ENCODE measurements around the gene TANC2. TPM values are rescaled to one million over a fixed set of nuclear protein-coding genes. Genes with fewer than 3 reads are reported as not detected.

Gene TANC2
- total and polyA plus RNA-seq, 2 of the 8 experiments (the other 6 are each of a cell fraction or from before 2014, with no cell fraction given) = 5.7 to 21.9 TPM

DNA sequence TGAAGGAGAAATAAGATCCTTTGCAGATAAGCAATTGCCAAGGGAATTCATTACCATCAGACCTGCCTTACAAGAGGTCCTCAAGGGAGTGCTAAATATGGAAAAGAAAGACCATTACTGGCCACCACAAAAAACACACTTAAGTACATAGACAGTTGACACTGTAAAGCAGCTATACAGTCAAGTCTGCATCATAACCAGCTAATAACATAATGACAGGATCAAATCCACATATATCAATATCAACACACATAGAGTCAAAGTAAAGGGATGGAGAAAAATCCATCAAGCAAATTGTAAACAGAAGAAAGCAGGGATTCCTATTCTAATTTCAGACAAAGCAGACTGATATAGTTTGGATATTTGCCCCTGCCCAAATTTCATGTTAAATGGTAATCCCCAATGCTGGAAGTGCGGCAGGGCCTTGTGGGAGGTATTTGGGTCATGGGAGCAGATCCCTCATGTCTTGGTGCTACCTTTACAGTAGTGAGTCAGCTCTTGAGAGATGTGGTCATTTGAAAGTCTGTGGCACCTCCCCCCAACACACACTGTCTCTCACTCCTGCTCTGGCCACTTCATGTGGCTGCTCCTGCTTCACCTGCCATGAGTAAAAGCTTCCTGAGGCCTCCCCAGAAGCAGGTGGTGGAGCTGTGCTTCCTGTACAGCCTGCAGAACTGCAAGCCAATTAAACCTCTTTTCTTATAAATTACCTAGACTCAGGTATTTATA, 32.8 kb downstream of the TANC2 start:
- Histone ChIP-seq H3K4me3 (ENCODE audit: extremely low read depth in 1 of 4, insufficient read depth in 2 of 4, low read depth in 3 of 4, low read length in 4 of 4) (no peak overlapping the region), H3K27ac (ENCODE audit: low read depth, low read length) (no peak overlapping the region), H4K91ac (replicated peaks; ENCODE audit: insufficient read length, low read length) (no peak overlapping the region), H3K4me2 (ENCODE audit: insufficient read depth in 1 of 2, low read depth in 2 of 2, low read length in 2 of 2) (no peak overlapping the region), H3K23ac (ENCODE audit: insufficient read length) (no peak overlapping the region), H3K36me3 (ENCODE audit: control insufficient read depth in 2 of 4, insufficient read depth in 4 of 4, low read length in 3 of 4) (no peaks in the 10 kb centered on the region), H3K18ac (ENCODE audit: extremely low read depth, low read length) (no peak overlapping the region), H3K56ac (replicated peaks; ENCODE audit: insufficient read length, low read depth, low read length) (no peak overlapping the region), H4K8ac (ENCODE audit: extremely low read depth, insufficient read depth, low read length) (no peak overlapping the region), H2AFZ (ENCODE audit: low read length) (no peak overlapping the region), H4K20me1 (replicated peaks in 1 of 2; ENCODE audit: control insufficient read depth in 1 of 2, insufficient read depth in 2 of 2, low read length in 2 of 2) (peaks cover 0 to 2% of the 10 kb centered on the region in 2 experiments), H2BK15ac (ENCODE audit: low read length) (no peak overlapping the region), H3K23me2 (ENCODE audit: low read depth, low read length) (no peaks in the 10 kb centered on the region), H3K79me2 (ENCODE audit: control insufficient read depth in 1 of 2, insufficient read depth in 2 of 2, low read length in 2 of 2) (0 out of 4 replicates have a peak, but pooled peaks cover 0 to 2% of the 10 kb centered on the region in 2 experiments), H2BK20ac (ENCODE audit: low read length) (no peak overlapping the region), H3K14ac (ENCODE audit: insufficient read length) (no peak overlapping the region), H3K4ac (replicated peaks; ENCODE audit: insufficient read length, low read depth, low read length) (no peak overlapping the region), H3K9ac (replicated peaks in 1 of 4; ENCODE audit: extremely low read depth in 1 of 4, low read depth in 3 of 4, low read length in 3 of 4) (no peak overlapping the region), H3K4me1 (replicated peaks in 1 of 4; ENCODE audit: control insufficient read depth in 3 of 4, insufficient read depth in 4 of 4, low read length in 3 of 4) (no peaks in the 10 kb centered on the region), H2BK5ac (ENCODE audit: low read depth, low read length) (no peak overlapping the region), H3K27me3 (replicated peaks in 1 of 4; ENCODE audit: control insufficient read depth in 3 of 4, extremely low read depth in 1 of 4, insufficient read depth in 3 of 4, low read length in 3 of 4) (no peaks in the 10 kb centered on the region), H3K9me3 (ENCODE audit: insufficient read depth in 2 of 2, low read depth in 1 of 2, low read length in 1 of 2) (no peaks in the 10 kb centered on the region), H2BK120ac (replicated peaks; ENCODE audit: low read depth, low read length) (no peak overlapping the region), H4K5ac (ENCODE audit: insufficient read length, low read depth, low read length) (no peak overlapping the region), H2BK12ac (ENCODE audit: low read depth, low read length) (no peak overlapping the region), H3K79me1 (ENCODE audit: low read depth, low read length) (no peaks in the 10 kb centered on the region; the same call in 1 of the 2 replicates), H2AK5ac (ENCODE audit: low read depth, low read length) (no peak overlapping the region)
- ChIA-PET POLR2A (ENCODE audit: partially characterized antibody) (no interaction called here), CTCF (ENCODE audit: partially characterized antibody) (interaction anchor here (1.5 to 7.6 kb wide), 3 partner anchors 11 to 103 kb away, joined by 3 to 59 read pairs (median 3); no protein-coding TSS in a partner anchor)
- DNase-seq (ENCODE audit: low read depth in 1 of 2, low spot score in 2 of 2) (no peak), FAIRE-seq (no peak)
- 89% methylated on average over 1 of the region's 1 CpG; no CpG with 5 or more reads in 1 of the 2 experiments for WGBS, 2 experiments (ENCODE audit: extremely low coverage in 1 of 2, insufficient coverage in 1 of 2, insufficient read length in 1 of 2, insufficient replicate concordance in 2 of 2, low coverage in 1 of 2, low lambda C conversion rate in 2 of 2, missing lambda C conversion rate in 1 of 2)
- TF ChIP-seq MAFK (IDR thresholded peaks at IDR 0.05; ENCODE audit: low read depth, low read length) (no peak), EZH2 (IDR thresholded peaks at IDR 0.05; ENCODE audit: low read depth, low read length, severe bottlenecking) (no peak), NRF1 (IDR thresholded peaks at IDR 0.05; ENCODE audit: low read depth, low read length) (no peak), RAD21 (IDR thresholded peaks at IDR 0.05 in 1 of 2, conservative IDR thresholded peaks at IDR 0.05 in 1 of 2; ENCODE audit: low read depth in 2 of 2, low read length in 2 of 2) (no peak)

Data from H1 (cell line).